Ishikawa (cell line): ENCODE results near the gene PDE2A.

Experiments
- CEBPB ChIP-seq: IDR thresholded peaks from 2 replicates; pipeline ENCODE4 v1.6.1; 2012
- CREB1 ChIP-seq: IDR thresholded peaks from 2 replicates; pipeline ENCODE4 v1.6.1; 2012; ENCODE audit warnings: low read depth
- EGR1 ChIP-seq: IDR thresholded peaks from 2 replicates; pipeline ENCODE4 v1.6.1; 2012
- EP300 ChIP-seq: IDR thresholded peaks from 2 replicates; pipeline ENCODE4 v1.6.1; 2012; ENCODE audit warnings: borderline replicate concordance
- FOXM1 ChIP-seq: IDR thresholded peaks from 2 replicates; pipeline ENCODE4 v1.6.1; 2012; ENCODE audit warnings: low read depth, borderline replicate concordance
- NFIC ChIP-seq: IDR thresholded peaks from 2 replicates; pipeline ENCODE4 v1.6.1; 2012
- RAD21 ChIP-seq: IDR thresholded peaks from 2 replicates; pipeline ENCODE4 v1.6.1; 2012; ENCODE audit warnings: low read depth
- TAF1 ChIP-seq: IDR thresholded peaks from 2 replicates; pipeline ENCODE4 v1.6.1; 2012; ENCODE audit warnings: low read depth, mild to moderate bottlenecking
- TCF12 ChIP-seq: IDR thresholded peaks from 2 replicates; pipeline ENCODE4 v1.6.1; 2012; ENCODE audit warnings: low read depth
- TEAD4 ChIP-seq: IDR thresholded peaks from 2 replicates; pipeline ENCODE4 v1.6.1; 2012
- YY1 ChIP-seq: IDR thresholded peaks from 2 replicates; pipeline ENCODE4 v1.6.1; 2012; ENCODE audit warnings: low read depth
- ZBTB7A ChIP-seq: IDR thresholded peaks from 2 replicates; pipeline ENCODE4 v1.6.1; 2012; ENCODE audit warnings: low read depth
- TF ChIP-seq, protein P1 (sequence below): IDR thresholded peaks from 2 replicates; pipeline ENCODE4 v1.6.1; 2012
- TF ChIP-seq, protein P2 (sequence below): IDR thresholded peaks from 2 replicates; pipeline ENCODE4 v1.6.1; 2012
- TF ChIP-seq, protein P3 (sequence below): IDR thresholded peaks from 2 replicates; pipeline ENCODE4 v1.6.1; 2012; ENCODE audit warnings: low read depth, mild to moderate bottlenecking

PDE2A gene

DNA sequence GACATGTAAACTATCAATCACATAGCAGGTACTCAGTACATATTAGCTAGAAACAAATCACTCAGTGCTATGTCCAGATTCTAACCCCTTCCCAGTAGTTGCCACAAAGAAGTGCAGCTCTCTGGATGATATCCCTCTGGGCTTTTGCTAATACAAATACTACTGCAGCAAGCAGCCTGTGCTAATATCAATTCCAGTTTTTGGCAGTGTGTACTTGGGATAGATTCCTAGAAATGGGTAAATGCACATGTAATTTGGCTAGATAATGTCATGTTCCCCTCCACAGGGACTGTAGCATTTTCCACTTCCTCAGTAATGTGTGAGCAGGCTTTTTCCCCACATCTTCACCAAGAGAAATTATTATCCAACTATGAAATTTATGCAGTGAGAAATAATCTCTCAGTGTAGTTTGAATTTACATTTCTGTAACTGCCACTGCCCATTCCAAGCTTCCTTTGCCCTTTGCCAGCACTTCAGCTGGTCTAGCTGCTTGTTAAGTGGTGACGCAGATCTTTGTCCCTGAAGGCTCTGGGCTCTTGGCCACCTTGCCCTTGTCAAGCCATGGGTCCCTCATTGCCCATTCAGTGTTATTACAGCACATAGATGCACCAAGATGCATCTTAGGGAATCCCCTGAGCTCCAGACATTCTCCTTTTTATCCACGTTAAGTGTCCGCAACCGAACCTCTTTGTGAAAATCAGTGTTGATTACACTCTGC is 132.8 kb downstream of the PDE2A start:
- no peak for TF ChIP-seq EGR1
- no peak for TF ChIP-seq CREB1
- TF ChIP-seq FOXM1, result no peak
- no peak for TF ChIP-seq EP300

DNA sequence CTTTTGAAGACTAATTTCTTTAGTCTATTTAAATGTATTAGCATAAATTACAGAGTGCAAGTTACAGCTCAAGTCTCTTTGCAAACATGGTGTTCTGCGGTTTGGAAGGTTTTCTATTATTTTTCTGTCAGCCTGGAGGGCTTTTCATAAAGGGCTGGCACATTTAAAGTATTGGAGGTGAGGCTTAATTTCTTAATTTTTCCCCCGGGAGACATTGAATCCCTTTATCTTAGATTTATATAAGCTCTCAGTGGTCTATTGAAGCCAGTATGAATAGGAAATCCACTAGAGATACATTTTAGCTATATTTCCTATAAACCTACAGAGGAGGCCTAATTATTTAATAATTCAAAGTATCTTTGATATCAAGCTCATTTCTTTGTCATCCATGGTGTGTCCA is 137.2 kb downstream of the PDE2A start:
- TF ChIP-seq, protein P1, sequence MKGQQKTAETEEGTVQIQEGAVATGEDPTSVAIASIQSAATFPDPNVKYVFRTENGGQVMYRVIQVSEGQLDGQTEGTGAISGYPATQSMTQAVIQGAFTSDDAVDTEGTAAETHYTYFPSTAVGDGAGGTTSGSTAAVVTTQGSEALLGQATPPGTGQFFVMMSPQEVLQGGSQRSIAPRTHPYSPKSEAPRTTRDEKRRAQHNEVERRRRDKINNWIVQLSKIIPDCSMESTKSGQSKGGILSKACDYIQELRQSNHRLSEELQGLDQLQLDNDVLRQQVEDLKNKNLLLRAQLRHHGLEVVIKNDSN, result no peak
- TF ChIP-seq EP300, result no peak
- no peak for TF ChIP-seq RAD21
- TF ChIP-seq, protein P2, sequence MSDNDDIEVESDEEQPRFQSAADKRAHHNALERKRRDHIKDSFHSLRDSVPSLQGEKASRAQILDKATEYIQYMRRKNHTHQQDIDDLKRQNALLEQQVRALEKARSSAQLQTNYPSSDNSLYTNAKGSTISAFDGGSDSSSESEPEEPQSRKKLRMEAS, result no peak
- no peak for TF ChIP-seq CEBPB
- TF ChIP-seq EGR1, result no peak
- no peak for TF ChIP-seq TEAD4
- no peak for TF ChIP-seq NFIC
- no peak for TF ChIP-seq CREB1
- no peak for TF ChIP-seq TAF1
- no peak for TF ChIP-seq YY1
- TF ChIP-seq ZBTB7A, result no peak
- TF ChIP-seq, protein P3, sequence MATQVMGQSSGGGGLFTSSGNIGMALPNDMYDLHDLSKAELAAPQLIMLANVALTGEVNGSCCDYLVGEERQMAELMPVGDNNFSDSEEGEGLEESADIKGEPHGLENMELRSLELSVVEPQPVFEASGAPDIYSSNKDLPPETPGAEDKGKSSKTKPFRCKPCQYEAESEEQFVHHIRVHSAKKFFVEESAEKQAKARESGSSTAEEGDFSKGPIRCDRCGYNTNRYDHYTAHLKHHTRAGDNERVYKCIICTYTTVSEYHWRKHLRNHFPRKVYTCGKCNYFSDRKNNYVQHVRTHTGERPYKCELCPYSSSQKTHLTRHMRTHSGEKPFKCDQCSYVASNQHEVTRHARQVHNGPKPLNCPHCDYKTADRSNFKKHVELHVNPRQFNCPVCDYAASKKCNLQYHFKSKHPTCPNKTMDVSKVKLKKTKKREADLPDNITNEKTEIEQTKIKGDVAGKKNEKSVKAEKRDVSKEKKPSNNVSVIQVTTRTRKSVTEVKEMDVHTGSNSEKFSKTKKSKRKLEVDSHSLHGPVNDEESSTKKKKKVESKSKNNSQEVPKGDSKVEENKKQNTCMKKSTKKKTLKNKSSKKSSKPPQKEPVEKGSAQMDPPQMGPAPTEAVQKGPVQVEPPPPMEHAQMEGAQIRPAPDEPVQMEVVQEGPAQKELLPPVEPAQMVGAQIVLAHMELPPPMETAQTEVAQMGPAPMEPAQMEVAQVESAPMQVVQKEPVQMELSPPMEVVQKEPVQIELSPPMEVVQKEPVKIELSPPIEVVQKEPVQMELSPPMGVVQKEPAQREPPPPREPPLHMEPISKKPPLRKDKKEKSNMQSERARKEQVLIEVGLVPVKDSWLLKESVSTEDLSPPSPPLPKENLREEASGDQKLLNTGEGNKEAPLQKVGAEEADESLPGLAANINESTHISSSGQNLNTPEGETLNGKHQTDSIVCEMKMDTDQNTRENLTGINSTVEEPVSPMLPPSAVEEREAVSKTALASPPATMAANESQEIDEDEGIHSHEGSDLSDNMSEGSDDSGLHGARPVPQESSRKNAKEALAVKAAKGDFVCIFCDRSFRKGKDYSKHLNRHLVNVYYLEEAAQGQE, result no peak
- no peak for TF ChIP-seq FOXM1
- no peak for TF ChIP-seq TCF12

DNA sequence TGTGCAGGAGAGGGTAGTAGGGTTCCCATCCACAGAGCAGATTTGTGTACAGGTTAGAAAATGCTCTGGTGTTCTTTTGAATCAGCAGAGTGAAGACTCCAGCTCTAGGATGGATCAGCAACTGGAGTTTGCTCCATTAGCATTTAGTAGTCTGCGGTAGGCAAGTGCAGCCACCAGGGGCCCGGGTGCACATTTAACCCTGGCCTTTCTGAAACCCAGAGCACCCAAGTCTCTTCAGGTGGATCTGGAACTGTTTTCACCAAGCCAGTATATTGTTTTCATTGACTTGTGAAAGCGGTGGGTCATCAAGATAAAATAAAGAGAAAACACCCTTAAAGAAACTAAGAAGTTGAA is 139.1 kb downstream of the PDE2A start:
- TF ChIP-seq RAD21 (no peak), CREB1 (no peak), TAF1 (no peak), YY1 (no peak), FOXM1 (no peak), TCF12 (no peak), CEBPB (no peak)
- TF ChIP-seq, protein P3, result no peak

DNA sequence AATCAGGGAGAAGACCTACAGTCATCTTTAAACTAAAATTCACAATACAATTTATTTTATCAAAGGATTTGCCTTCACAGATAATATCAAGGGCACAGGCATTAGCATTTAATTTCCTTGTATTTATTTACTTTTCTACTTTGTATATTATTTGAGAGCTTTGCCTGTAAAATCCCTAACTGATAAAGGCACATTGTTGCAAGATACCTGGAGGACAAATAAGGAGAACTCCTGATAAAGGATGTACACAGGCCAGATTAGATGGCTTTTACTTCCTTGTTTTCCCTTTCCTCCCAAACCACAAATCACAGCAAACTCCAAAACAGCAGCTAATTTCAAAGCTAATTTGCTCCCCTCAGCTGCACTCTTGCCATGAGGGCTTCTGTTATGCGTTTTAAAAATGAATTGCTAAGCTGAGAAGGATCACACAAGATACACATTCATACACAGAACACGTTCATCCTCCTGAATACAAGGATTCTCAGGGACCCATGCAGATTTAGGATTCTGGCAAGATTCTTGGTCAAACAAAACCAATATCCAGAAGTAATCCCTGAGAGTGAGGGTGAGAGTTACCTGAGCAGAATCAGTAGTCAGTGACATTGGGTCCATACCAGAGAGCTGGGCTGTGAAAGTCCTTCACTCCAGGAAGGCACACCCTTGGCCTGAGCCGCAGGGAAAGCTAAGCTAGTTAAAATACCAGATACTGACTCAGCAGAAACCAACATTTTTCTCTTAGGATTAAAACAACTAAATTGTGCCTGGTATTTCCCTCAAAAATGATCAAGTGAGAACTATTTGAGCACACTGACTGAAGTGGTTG is 139.6 kb downstream of the PDE2A start:
- no peak for TF ChIP-seq CREB1

DNA sequence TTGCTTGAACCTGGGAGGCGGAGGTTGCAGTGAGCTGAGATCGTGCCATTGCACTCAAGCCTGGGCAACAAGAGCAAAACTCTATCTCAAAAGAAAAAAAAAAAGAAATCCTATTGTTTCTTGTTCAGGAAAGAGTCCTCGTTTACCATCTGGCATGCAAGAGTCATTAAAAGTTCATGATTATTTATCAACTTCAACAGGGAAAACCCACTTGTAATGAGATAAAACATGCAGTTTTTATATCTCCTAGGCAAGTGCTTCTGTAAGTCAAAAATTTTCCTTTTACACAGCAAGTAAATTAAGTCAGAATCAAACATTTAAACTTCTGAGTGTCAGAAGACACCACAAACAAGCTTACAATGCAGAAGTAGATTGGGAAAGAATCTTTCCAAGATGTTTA is 145.2 kb downstream of the PDE2A start:
- TF ChIP-seq TCF12 (no peak), CREB1 (no peak), NFIC (no peak), EP300 (no peak), EGR1 (no peak), YY1 (no peak), RAD21 (no peak), FOXM1 (no peak), TEAD4 (no peak), TAF1 (no peak), CEBPB (no peak), ZBTB7A (no peak)
- TF ChIP-seq, protein P3, result no peak
- TF ChIP-seq, protein P2, result no peak
- TF ChIP-seq, protein P1, result no peak
